K562 (cell line): ENCODE data around the gene ACOT9. TPM values are rescaled to one million over a fixed set of nuclear protein-coding genes. Genes with fewer than 3 reads are reported as not detected.
A peak's percentile ranks its signal among the peaks of the same experiment; 100 is the strongest.
"Not testable (repeated sequence)": the region's sequence is repeated elsewhere in the genome, so short reads cannot be mapped to it uniquely, and the experiment has no call there.

Experiments
- ATAC-seq: fragments of 200-7000 bp; cut with Tn5 transposase; 3 replicates; pipeline ENCODE4 v1.9.1; 2020; ENCODE audit warnings: moderate library complexity
- BruUV-seq: library from RNA; stranded (reverse); fragments of 400-500 nt; replicated peaks from 2 replicates; lab custom pipeline; 2021; lab: Mats Ljungman, UMichigan
- CTCF ChIA-PET: fragments of 300-600 bp; formaldehyde crosslinking; extraction: SDS; loops from one replicate; lab custom pipeline; 2021; ENCODE audit warnings: low intra/inter-chr PET ratio; lab: Yijun Ruan, JAX
- POLR2A ChIA-PET: fragments of 300-600, 350-650 bp; sonication (Branson Sonifier 250); formaldehyde crosslinking; extraction: SDS; loops from one replicate; lab custom pipeline; 2021; ENCODE audit warnings: antibody characterized with exemption, inconsistent platforms; lab: Yijun Ruan, JAX
- DNase-seq, 4 experiments: peaks; one replicate each; pipeline versions ENCODE4 v3.0.0 to v3.0.0-alpha.2; 2011 to 2018; ENCODE audit warnings: low spot score in 3 of 4, mixed read lengths in 3 of 4; ENCODE audit errors: extremely low read depth in 1 of 4
- FAIRE-seq: peaks from 2 replicates; lab custom pipeline; 2011; peaks lifted over from hg19 to GRCh38; lab: Jason Lieb, UNC
- H2AFZ ChIP-seq: 2 replicates; pipeline ENCODE4 v1.6.0; 2011; ENCODE audit warnings: low read depth, low read length, control low read depth, inconsistent platforms
- H3K27ac ChIP-seq: fragments of 200-600 bp; 3 replicates; pipeline ENCODE4 v1.8.0; 2011; ENCODE audit warnings: low read depth, mild to moderate bottlenecking, control low read depth, inconsistent platforms, low read length, moderate library complexity, mixed read lengths; ENCODE audit errors: extremely low read depth
- H3K27me3 ChIP-seq, 2 experiments: fragments of 300-600 bp in 1 of 2; 2 replicates in 1 of 2; 3 replicates in 1 of 2; pipeline versions ENCODE4 v1.6.0 to v1.8.0; 2011; ENCODE audit warnings: inconsistent platforms in 2 of 2, low read length in 2 of 2, mild to moderate bottlenecking in 1 of 2, mixed read lengths in 1 of 2, moderate library complexity in 1 of 2; ENCODE audit not compliant: control insufficient read depth in 2 of 2, insufficient read depth in 2 of 2
- H3K36me3 ChIP-seq: fragments of 300-600 bp; 3 replicates; pipeline ENCODE4 v1.8.0; 2011; ENCODE audit warnings: mild to moderate bottlenecking, low read length, inconsistent platforms; ENCODE audit not compliant: control insufficient read depth, insufficient read depth
- H3K4me1 ChIP-seq, 2 experiments: fragments of 200-600 bp in 1 of 2; replicated peaks in 1 of 2; 2 replicates in 1 of 2; 3 replicates in 1 of 2; pipeline versions ENCODE4 v1.5.1 to v1.8.0; 2011; ENCODE audit warnings: inconsistent platforms in 2 of 2, low read length in 2 of 2, mild to moderate bottlenecking in 1 of 2, mixed read lengths in 1 of 2, moderate library complexity in 1 of 2; ENCODE audit not compliant: control insufficient read depth in 2 of 2, insufficient read depth in 2 of 2
- H3K4me2 ChIP-seq: 2 replicates; pipeline ENCODE4 v1.6.1; 2011; ENCODE audit warnings: low read length, control low read depth, inconsistent platforms, mixed read lengths; ENCODE audit not compliant: insufficient read depth
- H3K4me3 ChIP-seq: fragments of 200-600 bp; sonication (generic), shearing (Covaris generic); 2 replicates; pipeline ENCODE4 v1.5.1; 2016; ENCODE audit warnings: control low read depth, inconsistent platforms
- H3K79me2 ChIP-seq: fragments of 200-600 bp; 3 replicates; pipeline ENCODE4 v1.8.0; 2011; ENCODE audit warnings: low read length, inconsistent platforms; ENCODE audit not compliant: control insufficient read depth, insufficient read depth
- H3K9ac ChIP-seq, 2 experiments: 2 replicates each; pipeline versions ENCODE4 v1.6.0 to v1.6.1; 2011; ENCODE audit warnings: low read depth in 2 of 2, low read length in 2 of 2, control low read depth in 1 of 2, inconsistent platforms in 1 of 2, mild to moderate bottlenecking in 1 of 2, mixed read lengths in 1 of 2; ENCODE audit not compliant: insufficient read depth in 1 of 2
- H3K9me1 ChIP-seq: one replicate; pipeline ENCODE4 v1.6.0; 2011; ENCODE audit warnings: inconsistent platforms, mild to moderate bottlenecking, low read length, moderate library complexity; ENCODE audit not compliant: control insufficient read depth, insufficient read depth
- H3K9me3 ChIP-seq: replicated peaks from 2 replicates; pipeline ENCODE4 v1.5.1; 2011; ENCODE audit warnings: low read depth, low read length, inconsistent platforms; ENCODE audit not compliant: control insufficient read depth, insufficient read depth
- H4K20me1 ChIP-seq: replicated peaks from 2 replicates; pipeline ENCODE4 v1.6.1; 2011; ENCODE audit warnings: low read length, inconsistent platforms, mixed read lengths; ENCODE audit not compliant: control insufficient read depth, insufficient read depth
- IRF2 ChIP-seq: sonication (generic); formaldehyde crosslinking; IDR thresholded peaks from 2 replicates; pipeline ENCODE4 v1.8.1; 2022; ENCODE audit warnings: mild to moderate bottlenecking, missing genetic modification reagents
- SPI1 ChIP-seq: IDR thresholded peaks from 2 replicates; pipeline ENCODE4 v1.6.1; 2011; ENCODE audit warnings: low read depth, low read length, control low read depth, borderline replicate concordance
- TOE1 ChIP-seq, 2 experiments: fragments of 450-650 bp in 1 of 2; sonication (generic) in 1 of 2; formaldehyde crosslinking in 1 of 2; IDR thresholded peaks; 2 replicates each; pipeline versions ENCODE4 v1.7.1 to v1.8.0; 2016 to 2022; ENCODE audit warnings: borderline replicate concordance in 2 of 2, mild to moderate bottlenecking in 2 of 2, antibody characterized with exemption in 1 of 2, inconsistent platforms in 1 of 2, low read depth in 1 of 2, missing genetic modification reagents in 1 of 2, moderate library complexity in 1 of 2
- WGBS: fragments of 100-300 bp; shearing (Covaris generic); methylation state at CpG from one replicate; pipeline ENCODE4 v1.1.6; 2016; ENCODE audit warnings: low coverage, mixed read lengths; ENCODE audit not compliant: insufficient coverage; ENCODE audit errors: missing lambda C conversion rate; 5-methylcytosine and 5-hydroxymethylcytosine counted together
- in situ Hi-C: fragments of 300-500 bp; cut with MboI; formaldehyde crosslinking; loops from 4 replicates; pipeline ENCODE4 v1.15.0; 2018; ENCODE audit warnings: inconsistent platforms, mixed read lengths
- intact Hi-C: fragments of 100-400 bp; cut with micrococcal nuclease; formaldehyde crosslinking; loops from 2 replicates; pipeline ENCODE4 v1.14.2; 2022
- polyA plus RNA-seq, 8 experiments: library from polyadenylated mRNA; depleted of rRNA in 4 of 8; stranded (reverse) in 5 of 8; unstranded in 3 of 8; fragments of >200 nt; fragmentation: Nextera tagmentation in 2 of 8; fragmentation: Illumina TruSeq in 1 of 8; extraction: Ambion mirVana in 2 of 8; extraction: Trizol in 1 of 8; gene quantifications; 2 replicates each; pipeline versions ENCODE4 v1.2.1 to v1.2.3, GENCODE V29; 2011 to 2014; ENCODE audit warnings: inconsistent platforms in 1 of 8, missing spikeins in 1 of 8
- total RNA-seq, 7 experiments: library from RNA; depleted of rRNA in 6 of 7; stranded (reverse); fragments of >200 nt in 6 of 7; fragmentation: Illumina TruSeq in 2 of 7; extraction: Trizol in 2 of 7; gene quantifications; 2 replicates each; pipeline versions ENCODE4 v1.2.1 to v1.2.3, GENCODE V29; 2011 to 2021; ENCODE audit warnings: low replicate concordance in 1 of 7
- TF ChIP-seq, protein P1 (sequence below): fragments of 450-650 bp; formaldehyde crosslinking; IDR thresholded peaks from 2 replicates; pipeline ENCODE4 v1.4.0; 2020; ENCODE audit warnings: mild to moderate bottlenecking

The ACOT9 gene
- total and polyA plus RNA-seq, 9 of the 15 experiments (the other 6 are each of a cell fraction or from before 2014, with no cell fraction given), result 31.2 to 80.9 (median 45.3) TPM

GRCh38 chrX:23660083-23660765, 82.9 kb downstream of the ACOT9 start:
- FAIRE-seq, H3K4me1 ChIP-seq, H3K36me3 ChIP-seq, POLR2A ChIA-PET, CTCF ChIA-PET: not testable (repeated sequence)
- TF ChIP-seq SPI1, result peak; percentile 77; the same call in 1 of the 2 replicates
- TF ChIP-seq, all 486 proteins: peak for 1; not testable (repeated sequence) for 485
- H4K20me1 ChIP-seq, H3K4me2 ChIP-seq, in situ Hi-C loops, H3K9ac ChIP-seq, H3K4me3 ChIP-seq, ATAC-seq, H3K9me3 ChIP-seq, intact Hi-C loops, H3K27ac ChIP-seq, H3K79me2 ChIP-seq, H3K9me1 ChIP-seq, BruUV-seq, DNase-seq, H3K27me3 ChIP-seq: not testable (repeated sequence)
- H2AFZ ChIP-seq, result peak overlapping the region; percentile 68
- WGBS, result 40% methylated on average over 4 of the region's 8 CpGs

GRCh38 chrX:23659339-23659738, 83.7 kb downstream of the ACOT9 start:
- Histone ChIP-seq H3K9me1 (no peaks in the 10 kb centered on the region), H3K4me2 (no peak overlapping the region), H3K36me3 (no peaks in the 10 kb centered on the region), H3K9ac (no peak overlapping the region), H3K27ac (no peak overlapping the region), H4K20me1 (no peaks in the 10 kb centered on the region), H3K9me3 (no peaks in the 10 kb centered on the region), H3K79me2 (no peaks in the 10 kb centered on the region), H3K4me3 (no peak overlapping the region), H3K27me3 (no peaks in the 10 kb centered on the region)
- ATAC-seq (no peak), FAIRE-seq (no peak)
- BruUV-seq, result no TSS peak
- WGBS, result 55% methylated on average over 4 of the region's 4 CpGs
- in situ Hi-C loops, result no loop called here
- CTCF ChIA-PET, result no interaction called here
- TF ChIP-seq IRF2 (CRISPR knock-in tag) (no peak), TOE1 (IDR thresholded peaks at IDR 0.05; ENCODE audit: borderline replicate concordance) (no peak), TOE1 (CRISPR knock-in tag; IDR thresholded peaks at IDR 0.05; ENCODE audit: borderline replicate concordance, low read depth) (no peak)
- TF ChIP-seq, protein P1, sequence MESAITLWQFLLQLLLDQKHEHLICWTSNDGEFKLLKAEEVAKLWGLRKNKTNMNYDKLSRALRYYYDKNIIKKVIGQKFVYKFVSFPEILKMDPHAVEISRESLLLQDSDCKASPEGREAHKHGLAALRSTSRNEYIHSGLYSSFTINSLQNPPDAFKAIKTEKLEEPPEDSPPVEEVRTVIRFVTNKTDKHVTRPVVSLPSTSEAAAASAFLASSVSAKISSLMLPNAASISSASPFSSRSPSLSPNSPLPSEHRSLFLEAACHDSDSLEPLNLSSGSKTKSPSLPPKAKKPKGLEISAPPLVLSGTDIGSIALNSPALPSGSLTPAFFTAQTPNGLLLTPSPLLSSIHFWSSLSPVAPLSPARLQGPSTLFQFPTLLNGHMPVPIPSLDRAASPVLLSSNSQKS (CRISPR knock-in tag), result no peak
- TF ChIP-seq, all 486 proteins: peak for 0
- 0 out of 2 replicates have a peak overlapping the region, but pooled peaks have one; percentile 44 for H2AFZ ChIP-seq
- intact Hi-C loops, result no loop called here
- no peak for DNase-seq
- POLR2A ChIA-PET, result no interaction called here
- peaks cover 0 to 8% of the 10 kb centered on the region in 2 experiments; a peak in 3 of 5 replicates for H3K4me1 ChIP-seq
